ENCODE data around the gene ZNF813. TPM values are rescaled to one million over a fixed set of nuclear protein-coding genes. Genes with fewer than 3 reads are reported as not detected.

Gene ZNF813
- total and polyA plus RNA-seq, 9 of the 15 experiments (the other 6 are each of a cell fraction or from before 2014, with no cell fraction given), result 1.3 to 8.0 (median 5.3) TPM

DNA sequence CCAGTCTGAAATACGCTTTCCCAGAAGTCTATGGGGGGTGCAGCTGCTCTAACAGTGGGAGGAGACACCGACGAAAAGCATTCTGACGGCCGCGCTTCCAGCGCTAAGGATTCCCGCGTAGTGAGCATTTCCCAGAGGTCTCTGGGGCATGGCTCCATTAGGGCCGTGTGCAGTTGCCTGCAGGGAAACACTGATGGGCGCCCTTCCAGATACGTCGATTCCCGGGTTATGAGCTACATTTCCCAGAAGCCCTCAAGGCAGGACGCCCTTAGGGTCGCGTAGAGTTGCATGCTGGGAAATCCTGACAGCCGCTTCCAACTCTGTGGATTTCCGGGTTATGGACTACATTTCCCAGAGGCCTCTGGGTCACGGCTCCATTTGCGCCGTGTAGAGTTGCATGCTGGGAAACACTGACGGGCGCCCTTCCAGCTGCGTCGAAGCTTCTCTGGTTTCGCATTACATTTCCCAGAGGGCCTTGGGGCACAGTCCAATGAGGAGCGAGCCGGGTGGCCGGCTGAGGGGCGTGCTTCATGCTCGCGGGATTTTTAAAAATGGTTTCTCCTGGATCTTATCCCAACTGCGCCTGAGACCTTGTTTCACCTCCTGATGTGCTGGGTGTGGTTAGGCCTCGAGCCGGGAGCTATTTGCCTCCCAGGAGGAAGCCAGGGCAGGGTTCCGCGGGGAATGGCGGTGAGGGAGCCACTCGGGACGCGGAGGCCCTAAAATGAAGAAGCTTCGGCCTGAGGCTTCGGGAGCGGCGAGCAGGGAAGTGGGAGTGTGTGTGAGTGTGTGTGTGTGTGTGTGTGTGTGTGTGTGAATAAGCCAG, 53.2 kb downstream of the ZNF813 start (continued):
- TF ChIP-seq, protein P1, sequence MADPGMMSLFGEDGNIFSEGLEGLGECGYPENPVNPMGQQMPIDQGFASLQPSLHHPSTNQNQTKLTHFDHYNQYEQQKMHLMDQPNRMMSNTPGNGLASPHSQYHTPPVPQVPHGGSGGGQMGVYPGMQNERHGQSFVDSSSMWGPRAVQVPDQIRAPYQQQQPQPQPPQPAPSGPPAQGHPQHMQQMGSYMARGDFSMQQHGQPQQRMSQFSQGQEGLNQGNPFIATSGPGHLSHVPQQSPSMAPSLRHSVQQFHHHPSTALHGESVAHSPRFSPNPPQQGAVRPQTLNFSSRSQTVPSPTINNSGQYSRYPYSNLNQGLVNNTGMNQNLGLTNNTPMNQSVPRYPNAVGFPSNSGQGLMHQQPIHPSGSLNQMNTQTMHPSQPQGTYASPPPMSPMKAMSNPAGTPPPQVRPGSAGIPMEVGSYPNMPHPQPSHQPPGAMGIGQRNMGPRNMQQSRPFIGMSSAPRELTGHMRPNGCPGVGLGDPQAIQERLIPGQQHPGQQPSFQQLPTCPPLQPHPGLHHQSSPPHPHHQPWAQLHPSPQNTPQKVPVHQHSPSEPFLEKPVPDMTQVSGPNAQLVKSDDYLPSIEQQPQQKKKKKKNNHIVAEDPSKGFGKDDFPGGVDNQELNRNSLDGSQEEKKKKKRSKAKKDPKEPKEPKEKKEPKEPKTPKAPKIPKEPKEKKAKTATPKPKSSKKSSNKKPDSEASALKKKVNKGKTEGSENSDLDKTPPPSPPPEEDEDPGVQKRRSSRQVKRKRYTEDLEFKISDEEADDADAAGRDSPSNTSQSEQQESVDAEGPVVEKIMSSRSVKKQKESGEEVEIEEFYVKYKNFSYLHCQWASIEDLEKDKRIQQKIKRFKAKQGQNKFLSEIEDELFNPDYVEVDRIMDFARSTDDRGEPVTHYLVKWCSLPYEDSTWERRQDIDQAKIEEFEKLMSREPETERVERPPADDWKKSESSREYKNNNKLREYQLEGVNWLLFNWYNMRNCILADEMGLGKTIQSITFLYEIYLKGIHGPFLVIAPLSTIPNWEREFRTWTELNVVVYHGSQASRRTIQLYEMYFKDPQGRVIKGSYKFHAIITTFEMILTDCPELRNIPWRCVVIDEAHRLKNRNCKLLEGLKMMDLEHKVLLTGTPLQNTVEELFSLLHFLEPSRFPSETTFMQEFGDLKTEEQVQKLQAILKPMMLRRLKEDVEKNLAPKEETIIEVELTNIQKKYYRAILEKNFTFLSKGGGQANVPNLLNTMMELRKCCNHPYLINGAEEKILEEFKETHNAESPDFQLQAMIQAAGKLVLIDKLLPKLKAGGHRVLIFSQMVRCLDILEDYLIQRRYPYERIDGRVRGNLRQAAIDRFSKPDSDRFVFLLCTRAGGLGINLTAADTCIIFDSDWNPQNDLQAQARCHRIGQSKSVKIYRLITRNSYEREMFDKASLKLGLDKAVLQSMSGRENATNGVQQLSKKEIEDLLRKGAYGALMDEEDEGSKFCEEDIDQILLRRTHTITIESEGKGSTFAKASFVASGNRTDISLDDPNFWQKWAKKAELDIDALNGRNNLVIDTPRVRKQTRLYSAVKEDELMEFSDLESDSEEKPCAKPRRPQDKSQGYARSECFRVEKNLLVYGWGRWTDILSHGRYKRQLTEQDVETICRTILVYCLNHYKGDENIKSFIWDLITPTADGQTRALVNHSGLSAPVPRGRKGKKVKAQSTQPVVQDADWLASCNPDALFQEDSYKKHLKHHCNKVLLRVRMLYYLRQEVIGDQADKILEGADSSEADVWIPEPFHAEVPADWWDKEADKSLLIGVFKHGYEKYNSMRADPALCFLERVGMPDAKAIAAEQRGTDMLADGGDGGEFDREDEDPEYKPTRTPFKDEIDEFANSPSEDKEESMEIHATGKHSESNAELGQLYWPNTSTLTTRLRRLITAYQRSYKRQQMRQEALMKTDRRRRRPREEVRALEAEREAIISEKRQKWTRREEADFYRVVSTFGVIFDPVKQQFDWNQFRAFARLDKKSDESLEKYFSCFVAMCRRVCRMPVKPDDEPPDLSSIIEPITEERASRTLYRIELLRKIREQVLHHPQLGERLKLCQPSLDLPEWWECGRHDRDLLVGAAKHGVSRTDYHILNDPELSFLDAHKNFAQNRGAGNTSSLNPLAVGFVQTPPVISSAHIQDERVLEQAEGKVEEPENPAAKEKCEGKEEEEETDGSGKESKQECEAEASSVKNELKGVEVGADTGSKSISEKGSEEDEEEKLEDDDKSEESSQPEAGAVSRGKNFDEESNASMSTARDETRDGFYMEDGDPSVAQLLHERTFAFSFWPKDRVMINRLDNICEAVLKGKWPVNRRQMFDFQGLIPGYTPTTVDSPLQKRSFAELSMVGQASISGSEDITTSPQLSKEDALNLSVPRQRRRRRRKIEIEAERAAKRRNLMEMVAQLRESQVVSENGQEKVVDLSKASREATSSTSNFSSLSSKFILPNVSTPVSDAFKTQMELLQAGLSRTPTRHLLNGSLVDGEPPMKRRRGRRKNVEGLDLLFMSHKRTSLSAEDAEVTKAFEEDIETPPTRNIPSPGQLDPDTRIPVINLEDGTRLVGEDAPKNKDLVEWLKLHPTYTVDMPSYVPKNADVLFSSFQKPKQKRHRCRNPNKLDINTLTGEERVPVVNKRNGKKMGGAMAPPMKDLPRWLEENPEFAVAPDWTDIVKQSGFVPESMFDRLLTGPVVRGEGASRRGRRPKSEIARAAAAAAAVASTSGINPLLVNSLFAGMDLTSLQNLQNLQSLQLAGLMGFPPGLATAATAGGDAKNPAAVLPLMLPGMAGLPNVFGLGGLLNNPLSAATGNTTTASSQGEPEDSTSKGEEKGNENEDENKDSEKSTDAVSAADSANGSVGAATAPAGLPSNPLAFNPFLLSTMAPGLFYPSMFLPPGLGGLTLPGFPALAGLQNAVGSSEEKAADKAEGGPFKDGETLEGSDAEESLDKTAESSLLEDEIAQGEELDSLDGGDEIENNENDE (IDR thresholded peaks at IDR 0.05; ENCODE audit: low read depth, low read length), result no peak
- TF ChIP-seq PBX2 (CRISPR knock-in tag; IDR thresholded peaks at IDR 0.05; ENCODE audit: low read depth) (no peak), PBX2 (tag; conservative IDR thresholded peaks at IDR 0.05; ENCODE audit: low read depth) (no peak), BDP1 (IDR thresholded peaks at IDR 0.05; ENCODE audit: insufficient read depth, insufficient read length) (no peak), TSC22D4 (tag; IDR thresholded peaks at IDR 0.05) (no peak), MLX (CRISPR knock-in tag; conservative IDR thresholded peaks at IDR 0.05) (no peak)
- TF ChIP-seq, protein P2, sequence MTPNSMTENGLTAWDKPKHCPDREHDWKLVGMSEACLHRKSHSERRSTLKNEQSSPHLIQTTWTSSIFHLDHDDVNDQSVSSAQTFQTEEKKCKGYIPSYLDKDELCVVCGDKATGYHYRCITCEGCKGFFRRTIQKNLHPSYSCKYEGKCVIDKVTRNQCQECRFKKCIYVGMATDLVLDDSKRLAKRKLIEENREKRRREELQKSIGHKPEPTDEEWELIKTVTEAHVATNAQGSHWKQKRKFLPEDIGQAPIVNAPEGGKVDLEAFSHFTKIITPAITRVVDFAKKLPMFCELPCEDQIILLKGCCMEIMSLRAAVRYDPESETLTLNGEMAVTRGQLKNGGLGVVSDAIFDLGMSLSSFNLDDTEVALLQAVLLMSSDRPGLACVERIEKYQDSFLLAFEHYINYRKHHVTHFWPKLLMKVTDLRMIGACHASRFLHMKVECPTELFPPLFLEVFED (CRISPR knock-in tag; conservative IDR thresholded peaks at IDR 0.05), result no peak

All from K562 (cell line).